ENCODE data around the gene APOL1. TPM values are rescaled to one million over a fixed set of nuclear protein-coding genes. Genes with fewer than 3 reads are reported as not detected.

APOL1 gene
- total RNA-seq, 1 experiment from 2014 or later = 0.30 TPM

DNA sequence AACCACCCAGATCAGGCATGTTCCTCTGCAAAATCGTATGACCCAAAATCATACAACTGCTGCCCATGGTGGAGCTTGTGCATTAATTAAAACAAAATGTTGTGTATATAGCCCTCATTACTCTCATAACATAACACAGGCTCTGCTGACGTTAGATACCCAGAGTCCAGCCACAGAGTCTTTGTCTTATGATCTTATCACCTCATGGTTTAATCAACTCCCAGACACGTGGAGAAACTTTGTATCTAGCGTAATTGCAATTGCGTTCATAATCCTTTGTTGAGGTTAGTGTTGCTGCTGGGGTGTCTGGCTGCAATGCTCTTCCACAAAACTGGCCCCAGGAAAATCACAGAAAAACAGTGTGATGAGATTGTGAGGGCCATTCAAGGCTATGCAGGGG, 5.0 kb upstream of the APOL1 start:
- Histone ChIP-seq H3K36me3 (ENCODE audit: control insufficient read depth in 1 of 2, insufficient read depth in 2 of 2, low read length in 2 of 2) (no peaks in the 10 kb centered on the region), H2AFZ (ENCODE audit: low read depth, low read length, poor library complexity, severe bottlenecking) (no peak overlapping the region), H3K9me3 (ENCODE audit: control insufficient read depth in 1 of 2, insufficient read depth in 1 of 2, low read depth in 1 of 2, low read length in 2 of 2) (no peaks in the 10 kb centered on the region), H3K9ac (ENCODE audit: low read length) (no peak overlapping the region), H3K27ac (ENCODE audit: low read depth, low read length) (no peak overlapping the region), H3K79me2 (ENCODE audit: insufficient read depth, low read length) (no peaks in the 10 kb centered on the region), H4K20me1 (ENCODE audit: insufficient read depth) (no peaks in the 10 kb centered on the region), H3K4me3 (replicated peaks in 1 of 2; ENCODE audit: low read depth in 1 of 2, low read length in 2 of 2) (no peak overlapping the region), H3K9me2 (ENCODE audit: insufficient read depth) (no peaks in the 10 kb centered on the region), H3K4me1 (ENCODE audit: control insufficient read depth in 1 of 2, insufficient read depth in 2 of 2, low read length in 2 of 2) (no peaks in the 10 kb centered on the region), H3K27me3 (ENCODE audit: insufficient read depth, low read length) (no peaks in the 10 kb centered on the region), H3K4me2 (ENCODE audit: low read length) (no peak overlapping the region)
- ChIA-PET POLR2A (no interaction called here), CTCF (no interaction called here), RAD21 (ENCODE audit: low non-redundant PET in 1 of 2, low total read pairs in 2 of 2, uncharacterized antibody in 2 of 2, unreplicated experiment in 2 of 2) (no interaction called here)
- BruUV-seq (replicated peaks) = no TSS peak
- TF ChIP-seq, protein P1, sequence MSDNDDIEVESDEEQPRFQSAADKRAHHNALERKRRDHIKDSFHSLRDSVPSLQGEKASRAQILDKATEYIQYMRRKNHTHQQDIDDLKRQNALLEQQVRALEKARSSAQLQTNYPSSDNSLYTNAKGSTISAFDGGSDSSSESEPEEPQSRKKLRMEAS (IDR thresholded peaks at IDR 0.05) = no peak
- TF ChIP-seq, protein P2, sequence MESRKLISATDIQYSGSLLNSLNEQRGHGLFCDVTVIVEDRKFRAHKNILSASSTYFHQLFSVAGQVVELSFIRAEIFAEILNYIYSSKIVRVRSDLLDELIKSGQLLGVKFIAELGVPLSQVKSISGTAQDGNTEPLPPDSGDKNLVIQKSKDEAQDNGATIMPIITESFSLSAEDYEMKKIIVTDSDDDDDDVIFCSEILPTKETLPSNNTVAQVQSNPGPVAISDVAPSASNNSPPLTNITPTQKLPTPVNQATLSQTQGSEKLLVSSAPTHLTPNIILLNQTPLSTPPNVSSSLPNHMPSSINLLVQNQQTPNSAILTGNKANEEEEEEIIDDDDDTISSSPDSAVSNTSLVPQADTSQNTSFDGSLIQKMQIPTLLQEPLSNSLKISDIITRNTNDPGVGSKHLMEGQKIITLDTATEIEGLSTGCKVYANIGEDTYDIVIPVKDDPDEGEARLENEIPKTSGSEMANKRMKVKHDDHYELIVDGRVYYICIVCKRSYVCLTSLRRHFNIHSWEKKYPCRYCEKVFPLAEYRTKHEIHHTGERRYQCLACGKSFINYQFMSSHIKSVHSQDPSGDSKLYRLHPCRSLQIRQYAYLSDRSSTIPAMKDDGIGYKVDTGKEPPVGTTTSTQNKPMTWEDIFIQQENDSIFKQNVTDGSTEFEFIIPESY (IDR thresholded peaks at IDR 0.05; ENCODE audit: extremely low read depth, insufficient replicate concordance, low read length) = no peak
- TF ChIP-seq SP1 (IDR thresholded peaks at IDR 0.05; ENCODE audit: low read depth) (no peak), FOSL1 (IDR thresholded peaks at IDR 0.05; ENCODE audit: low read depth) (no peak), POLR2A (IDR thresholded peaks at IDR 0.05; ENCODE audit: borderline replicate concordance, extremely low read depth, insufficient read depth, insufficient read length) (no peak), ELF1 (IDR thresholded peaks at IDR 0.05; ENCODE audit: borderline replicate concordance, low read depth) (no peak), CEBPB (IDR thresholded peaks at IDR 0.05; ENCODE audit: low read depth) (no peak), EZH2phosphoT487 (IDR thresholded peaks at IDR 0.05; ENCODE audit: borderline replicate concordance) (no peak), POLR2AphosphoS5 (IDR thresholded peaks at IDR 0.05; ENCODE audit: low read depth, low read length) (no peak), YY1 (IDR thresholded peaks at IDR 0.05; ENCODE audit: extremely low read depth, insufficient replicate concordance, low read depth, low read length) (no peak), ZNF274 (IDR thresholded peaks at IDR 0.05; ENCODE audit: low read depth, low read length) (no peak), JUND (IDR thresholded peaks at IDR 0.05) (no peak), EGR1 (IDR thresholded peaks at IDR 0.05; ENCODE audit: low read depth) (no peak), SRF (IDR thresholded peaks at IDR 0.05; ENCODE audit: low read depth) (no peak)
- TF ChIP-seq, protein P3, sequence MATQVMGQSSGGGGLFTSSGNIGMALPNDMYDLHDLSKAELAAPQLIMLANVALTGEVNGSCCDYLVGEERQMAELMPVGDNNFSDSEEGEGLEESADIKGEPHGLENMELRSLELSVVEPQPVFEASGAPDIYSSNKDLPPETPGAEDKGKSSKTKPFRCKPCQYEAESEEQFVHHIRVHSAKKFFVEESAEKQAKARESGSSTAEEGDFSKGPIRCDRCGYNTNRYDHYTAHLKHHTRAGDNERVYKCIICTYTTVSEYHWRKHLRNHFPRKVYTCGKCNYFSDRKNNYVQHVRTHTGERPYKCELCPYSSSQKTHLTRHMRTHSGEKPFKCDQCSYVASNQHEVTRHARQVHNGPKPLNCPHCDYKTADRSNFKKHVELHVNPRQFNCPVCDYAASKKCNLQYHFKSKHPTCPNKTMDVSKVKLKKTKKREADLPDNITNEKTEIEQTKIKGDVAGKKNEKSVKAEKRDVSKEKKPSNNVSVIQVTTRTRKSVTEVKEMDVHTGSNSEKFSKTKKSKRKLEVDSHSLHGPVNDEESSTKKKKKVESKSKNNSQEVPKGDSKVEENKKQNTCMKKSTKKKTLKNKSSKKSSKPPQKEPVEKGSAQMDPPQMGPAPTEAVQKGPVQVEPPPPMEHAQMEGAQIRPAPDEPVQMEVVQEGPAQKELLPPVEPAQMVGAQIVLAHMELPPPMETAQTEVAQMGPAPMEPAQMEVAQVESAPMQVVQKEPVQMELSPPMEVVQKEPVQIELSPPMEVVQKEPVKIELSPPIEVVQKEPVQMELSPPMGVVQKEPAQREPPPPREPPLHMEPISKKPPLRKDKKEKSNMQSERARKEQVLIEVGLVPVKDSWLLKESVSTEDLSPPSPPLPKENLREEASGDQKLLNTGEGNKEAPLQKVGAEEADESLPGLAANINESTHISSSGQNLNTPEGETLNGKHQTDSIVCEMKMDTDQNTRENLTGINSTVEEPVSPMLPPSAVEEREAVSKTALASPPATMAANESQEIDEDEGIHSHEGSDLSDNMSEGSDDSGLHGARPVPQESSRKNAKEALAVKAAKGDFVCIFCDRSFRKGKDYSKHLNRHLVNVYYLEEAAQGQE (IDR thresholded peaks at IDR 0.05; ENCODE audit: low read depth) = no peak
- DNase-seq (ENCODE audit: low read depth, low spot score) (no peak), ATAC-seq (no peak)
- intact Hi-C loops (cut with micrococcal nuclease) = no loop called here

Measured in HCT116 (cell line).